Calu3 (cell line): ENCODE results near the gene SGK1. TPM values are rescaled to one million over a fixed set of nuclear protein-coding genes. Genes with fewer than 3 reads are reported as not detected.
"Not testable (repeated sequence)": the region's sequence is repeated elsewhere in the genome, so short reads cannot be mapped to it uniquely, and the experiment has no call there.

Experiments
- BruUV-seq: library from RNA; stranded (reverse); fragments of 400-500 nt; replicated peaks from 2 replicates; lab custom pipeline; 2021; lab: Mats Ljungman, UMichigan
- CTCF ChIA-PET: fragments of 300-600 bp; sonication (Branson Sonifier 250); formaldehyde crosslinking; loops from one replicate; lab custom pipeline; 2022; ENCODE audit warnings: antibody characterized with exemption; lab: Charles Lee
- DNase-seq: peaks from one replicate; pipeline ENCODE4 v3.0.0; 2022
- H3K27ac Mint-ChIP-seq: one replicate; pipeline ENCODE4 v1.8.0; 2022; ENCODE audit warnings: mixed read lengths; ENCODE audit not compliant: unreplicated experiment
- H3K27me3 Mint-ChIP-seq: one replicate; pipeline ENCODE4 v1.8.0; 2022; ENCODE audit warnings: mixed read lengths; ENCODE audit not compliant: unreplicated experiment
- H3K36me3 Mint-ChIP-seq: one replicate; pipeline ENCODE4 v1.8.0; 2022; ENCODE audit warnings: mild to moderate bottlenecking, moderate library complexity, mixed read lengths; ENCODE audit not compliant: insufficient read depth, unreplicated experiment
- H3K4me1 Mint-ChIP-seq: one replicate; pipeline ENCODE4 v1.8.0; 2022; ENCODE audit warnings: mild to moderate bottlenecking, low read depth, mixed read lengths; ENCODE audit not compliant: unreplicated experiment
- H3K4me3 Mint-ChIP-seq: one replicate; pipeline ENCODE4 v1.8.0; 2022; ENCODE audit warnings: mild to moderate bottlenecking, low read depth, moderate library complexity, mixed read lengths; ENCODE audit not compliant: unreplicated experiment
- H3K9me3 Mint-ChIP-seq: one replicate; pipeline ENCODE4 v1.8.0; 2022; ENCODE audit warnings: low read depth, mixed read lengths; ENCODE audit not compliant: unreplicated experiment
- intact Hi-C: fragments of 100-400 bp; cut with micrococcal nuclease; formaldehyde crosslinking; loops from one replicate; pipeline ENCODE4 v1.10.0; 2022; ENCODE audit not compliant: unreplicated experiment
- total RNA-seq: library from RNA; stranded (reverse); gene quantifications from 2 replicates; pipeline ENCODE4 v1.2.3, GENCODE V29; 2022
- TF ChIP-seq, protein P1 (sequence below): fragments of 200-600 bp; IDR thresholded peaks from one replicate; pipeline ENCODE4 v1.8.0; 2022; ENCODE audit warnings: antibody characterized with exemption; ENCODE audit not compliant: unreplicated experiment

SGK1 gene
- total RNA-seq, 1 experiment from 2014 or later, result 21.8 TPM

DNA sequence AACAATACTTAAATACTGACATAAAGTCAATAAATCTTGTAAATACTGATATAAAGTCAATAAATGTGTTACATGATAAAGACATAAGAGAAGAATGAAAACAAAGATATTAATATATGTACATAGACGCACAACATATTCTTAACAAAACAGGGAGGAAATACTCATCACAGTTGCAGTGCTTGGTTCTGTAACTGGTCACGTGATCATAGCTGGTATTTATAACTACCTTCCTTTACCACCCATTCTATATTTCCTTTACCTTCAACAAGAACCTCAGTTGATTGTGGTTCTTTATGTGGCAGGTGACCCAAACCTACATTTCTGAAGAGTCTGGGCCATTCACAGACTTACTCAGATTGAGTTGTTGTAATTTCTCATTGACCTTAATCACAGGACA is 131.6 kb downstream of the SGK1 start:
- DNase-seq, result no peak
- intact Hi-C loops, result no loop called here
- no TSS peak for BruUV-seq
- no peaks in the 10 kb centered on the region for H3K36me3 Mint-ChIP-seq
- TF ChIP-seq, protein P1, sequence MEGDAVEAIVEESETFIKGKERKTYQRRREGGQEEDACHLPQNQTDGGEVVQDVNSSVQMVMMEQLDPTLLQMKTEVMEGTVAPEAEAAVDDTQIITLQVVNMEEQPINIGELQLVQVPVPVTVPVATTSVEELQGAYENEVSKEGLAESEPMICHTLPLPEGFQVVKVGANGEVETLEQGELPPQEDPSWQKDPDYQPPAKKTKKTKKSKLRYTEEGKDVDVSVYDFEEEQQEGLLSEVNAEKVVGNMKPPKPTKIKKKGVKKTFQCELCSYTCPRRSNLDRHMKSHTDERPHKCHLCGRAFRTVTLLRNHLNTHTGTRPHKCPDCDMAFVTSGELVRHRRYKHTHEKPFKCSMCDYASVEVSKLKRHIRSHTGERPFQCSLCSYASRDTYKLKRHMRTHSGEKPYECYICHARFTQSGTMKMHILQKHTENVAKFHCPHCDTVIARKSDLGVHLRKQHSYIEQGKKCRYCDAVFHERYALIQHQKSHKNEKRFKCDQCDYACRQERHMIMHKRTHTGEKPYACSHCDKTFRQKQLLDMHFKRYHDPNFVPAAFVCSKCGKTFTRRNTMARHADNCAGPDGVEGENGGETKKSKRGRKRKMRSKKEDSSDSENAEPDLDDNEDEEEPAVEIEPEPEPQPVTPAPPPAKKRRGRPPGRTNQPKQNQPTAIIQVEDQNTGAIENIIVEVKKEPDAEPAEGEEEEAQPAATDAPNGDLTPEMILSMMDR, result no peak
- no peaks in the 10 kb centered on the region for H3K4me1 Mint-ChIP-seq
- H3K27me3 Mint-ChIP-seq, result no peaks in the 10 kb centered on the region
- CTCF ChIA-PET, result no interaction called here
- H3K9me3 Mint-ChIP-seq, result no peaks in the 10 kb centered on the region
- H3K4me3 Mint-ChIP-seq, result no peak overlapping the region
- H3K27ac Mint-ChIP-seq, result no peak overlapping the region

DNA sequence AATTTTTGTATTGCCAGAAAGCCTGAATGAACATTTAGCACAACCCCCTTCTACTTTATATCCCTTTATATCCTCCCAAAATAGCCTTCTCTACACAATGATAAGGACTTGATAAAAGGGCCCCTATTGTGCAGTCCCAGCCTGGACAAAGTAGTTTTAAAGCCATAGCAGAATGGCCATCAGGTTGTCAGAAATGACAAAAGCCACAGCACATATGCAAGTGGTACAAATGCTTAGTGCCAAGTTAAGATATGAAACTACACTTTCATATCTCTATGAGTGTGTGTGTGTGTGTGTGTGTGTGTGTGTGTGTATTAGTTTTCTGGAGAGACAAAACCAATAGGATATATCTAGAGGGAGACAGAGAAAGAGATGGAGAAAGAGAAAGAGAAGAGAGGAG is 132.6 kb downstream of the SGK1 start:
- intact Hi-C loops, result no loop called here
- TF ChIP-seq, protein P1, result no peak
- H3K9me3 Mint-ChIP-seq, result no peaks in the 10 kb centered on the region
- no peak overlapping the region for H3K4me3 Mint-ChIP-seq
- H3K36me3 Mint-ChIP-seq, result no peaks in the 10 kb centered on the region
- CTCF ChIA-PET, result interaction anchor here (0.7 kb wide), 1 partner anchor 189 kb away, joined by 3 read pairs; no protein-coding TSS in a partner anchor
- DNase-seq, result no peak
- H3K27me3 Mint-ChIP-seq, result no peaks in the 10 kb centered on the region
- H3K4me1 Mint-ChIP-seq, result no peaks in the 10 kb centered on the region
- H3K27ac Mint-ChIP-seq, result no peak overlapping the region
- no TSS peak for BruUV-seq

DNA sequence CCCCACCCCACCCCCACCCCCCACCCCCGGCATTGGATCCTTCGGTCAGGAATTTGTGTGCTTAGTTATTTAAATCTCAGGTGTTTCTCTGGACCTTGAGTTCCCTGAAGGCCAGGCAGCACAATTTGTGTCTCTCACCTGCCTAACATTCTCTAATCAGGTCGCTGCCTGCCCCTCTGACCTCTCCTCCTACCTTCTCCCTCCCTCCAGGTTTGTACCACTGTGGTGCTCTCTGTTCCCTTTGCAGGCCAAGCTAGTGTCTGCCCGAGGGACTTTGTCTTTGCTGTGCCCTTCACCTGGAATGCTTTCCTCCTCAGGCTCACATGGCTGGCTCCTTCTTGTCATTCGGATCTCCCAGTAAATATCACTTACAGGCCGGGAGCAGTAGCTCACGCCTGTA is 134.1 kb downstream of the SGK1 start:
- Mint-ChIP-seq H3K36me3 (no peaks in the 10 kb centered on the region), H3K4me1 (no peaks in the 10 kb centered on the region), H3K27me3 (no peaks in the 10 kb centered on the region), H3K4me3 (no peak overlapping the region), H3K9me3 (no peaks in the 10 kb centered on the region), H3K27ac (no peak overlapping the region)
- CTCF ChIA-PET, result no interaction called here
- intact Hi-C loops, result no loop called here
- no TSS peak for BruUV-seq
- no peak for DNase-seq
- TF ChIP-seq, protein P1, result no peak

DNA sequence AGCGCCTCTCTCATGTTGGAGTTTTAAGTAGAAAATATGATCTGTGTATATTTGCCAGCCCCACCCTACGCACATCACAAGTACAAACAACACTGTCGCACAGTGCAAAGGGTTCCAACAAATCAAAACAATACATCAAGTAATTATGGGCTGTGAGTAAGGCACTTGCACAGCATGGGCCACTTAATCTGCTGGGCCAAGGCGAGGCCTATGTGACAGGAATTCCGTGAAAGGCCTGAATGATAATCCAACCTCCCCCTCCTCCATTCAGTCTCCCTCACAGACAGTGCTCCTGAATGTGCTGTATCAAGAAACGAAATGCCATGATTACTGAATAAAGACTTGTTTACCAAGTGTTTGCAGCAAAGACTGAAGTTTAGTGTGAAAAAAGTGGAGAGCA is 135.4 kb downstream of the SGK1 start:
- BruUV-seq, result no TSS peak
- no peak overlapping the region for H3K27ac Mint-ChIP-seq
- H3K36me3 Mint-ChIP-seq, result peaks cover 10% of the 10 kb centered on the region
- intact Hi-C loops, result no loop called here
- H3K4me3 Mint-ChIP-seq, result no peak overlapping the region
- peaks cover 12% of the 10 kb centered on the region for H3K4me1 Mint-ChIP-seq
- CTCF ChIA-PET, result no interaction called here
- no peaks in the 10 kb centered on the region for H3K9me3 Mint-ChIP-seq
- DNase-seq, result no peak
- H3K27me3 Mint-ChIP-seq, result no peaks in the 10 kb centered on the region
- TF ChIP-seq, protein P1, result no peak

- BruUV-seq, CTCF ChIA-PET, H3K27ac Mint-ChIP-seq, intact Hi-C loops, H3K9me3 Mint-ChIP-seq, H3K27me3 Mint-ChIP-seq, DNase-seq, H3K4me3 Mint-ChIP-seq: not testable (repeated sequence)
- Mint-ChIP-seq H3K4me1 (peaks cover 19% of the 10 kb centered on the region), H3K36me3 (peaks cover 14% of the 10 kb centered on the region)
Observed at GRCh38 chr6:134181726-134182125, 136.2 kb downstream of the SGK1 start.

GRCh38 chr6:134181251-134181650 is 136.7 kb downstream of the SGK1 start:
- peaks cover 21% of the 10 kb centered on the region for H3K4me1 Mint-ChIP-seq
- DNase-seq, H3K9me3 Mint-ChIP-seq, CTCF ChIA-PET, H3K27ac Mint-ChIP-seq, H3K27me3 Mint-ChIP-seq, BruUV-seq, H3K4me3 Mint-ChIP-seq, intact Hi-C loops: not testable (repeated sequence)
- peaks cover 14% of the 10 kb centered on the region for H3K36me3 Mint-ChIP-seq

DNA sequence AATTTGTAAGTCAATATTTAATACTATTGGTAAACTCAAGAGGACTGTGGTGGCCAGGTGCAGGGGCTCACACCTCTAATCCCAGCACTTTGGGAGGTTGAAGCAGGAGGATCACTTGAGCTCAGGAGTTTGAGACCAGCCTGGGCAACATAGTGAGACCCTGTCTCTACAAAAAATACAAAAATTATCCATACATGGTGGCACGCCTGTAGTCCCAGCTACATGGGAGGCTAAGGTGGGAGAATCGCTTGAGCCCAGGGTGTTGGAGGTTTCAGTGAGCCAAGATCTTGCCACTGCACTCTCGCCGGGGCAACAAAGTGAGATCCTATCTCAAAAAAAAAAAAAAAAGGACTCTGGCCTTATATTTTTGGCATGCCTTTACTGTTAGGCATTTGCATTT is 137.4 kb downstream of the SGK1 start:
- BruUV-seq, H3K27ac Mint-ChIP-seq, CTCF ChIA-PET: not testable (repeated sequence)

More for the DNA sequence above, 137.4 kb downstream of the SGK1 start:
- Mint-ChIP-seq H3K4me1 (peaks cover 28% of the 10 kb centered on the region), H3K36me3 (peaks cover 21% of the 10 kb centered on the region)
- intact Hi-C loops, H3K9me3 Mint-ChIP-seq, DNase-seq, H3K4me3 Mint-ChIP-seq, H3K27me3 Mint-ChIP-seq: not testable (repeated sequence)
